Measurements from ENCODE around the gene PTPRF. TPM values are rescaled to one million over a fixed set of nuclear protein-coding genes. Genes with fewer than 3 reads are reported as not detected.

The PTPRF gene
- total RNA-seq, 2 donors from 2014 or later = 0.52 to 5.9 TPM

GRCh38 chr1:43588592-43588991 lies 57.9 kb downstream of the PTPRF start:
- Mint-ChIP-seq H3K27me3 (no peaks in the 10 kb centered on the region), H3K27ac (no peak overlapping the region), H3K36me3 (ENCODE audit: low read depth) (no peaks in the 10 kb centered on the region), H3K4me3 (no peak overlapping the region), H3K4me1 (no peaks in the 10 kb centered on the region)
- no peak for ATAC-seq
- no peaks in the 10 kb centered on the region for H3K9me3 ChIP-seq (ENCODE audit: control insufficient read depth, low read length, poor library complexity, severe bottlenecking)
- DNase-seq = no peak

GRCh38 chr1:43590388-43590925 lies 59.8 kb downstream of the PTPRF start:
- Mint-ChIP-seq H3K27me3 (no peaks in the 10 kb centered on the region), H3K4me1 (no peaks in the 10 kb centered on the region), H3K4me3 (no peak overlapping the region), H3K36me3 (ENCODE audit: low read depth) (no peaks in the 10 kb centered on the region), H3K27ac (no peak overlapping the region)
- H3K9me3 ChIP-seq (ENCODE audit: control insufficient read depth, low read length, poor library complexity, severe bottlenecking) = no peaks in the 10 kb centered on the region
- no peak for ATAC-seq
- no peak for DNase-seq

- no peaks in the 10 kb centered on the region for H3K27me3 Mint-ChIP-seq
- no peaks in the 10 kb centered on the region for H3K9me3 ChIP-seq (ENCODE audit: control insufficient read depth, low read length, poor library complexity, severe bottlenecking)
- H3K27ac Mint-ChIP-seq = no peak overlapping the region
- H3K4me1 Mint-ChIP-seq = no peaks in the 10 kb centered on the region
- no peak overlapping the region for H3K4me3 Mint-ChIP-seq
- ATAC-seq (no peak), DNase-seq (no peak)
- H3K36me3 Mint-ChIP-seq (ENCODE audit: low read depth) = no peaks in the 10 kb centered on the region
Measured at GRCh38 chr1:43591181-43591580, 60.5 kb downstream of the PTPRF start.

- no peak for ATAC-seq
- no peaks in the 10 kb centered on the region for H3K27me3 Mint-ChIP-seq
- no peaks in the 10 kb centered on the region for H3K9me3 ChIP-seq (ENCODE audit: control insufficient read depth, low read length, poor library complexity, severe bottlenecking)
- no peaks in the 10 kb centered on the region for H3K36me3 Mint-ChIP-seq (ENCODE audit: low read depth)
- no peaks in the 10 kb centered on the region for H3K4me1 Mint-ChIP-seq
- no peak overlapping the region for H3K27ac Mint-ChIP-seq
- H3K4me3 Mint-ChIP-seq = no peak overlapping the region
- no peak for DNase-seq
Measured at GRCh38 chr1:43592051-43592665, 61.5 kb downstream of the PTPRF start.

GRCh38 chr1:43592974-43593683 lies 62.4 kb downstream of the PTPRF start:
- DNase-seq (no peak), ATAC-seq (no peak)
- no peaks in the 10 kb centered on the region for H3K4me1 Mint-ChIP-seq
- H3K27ac Mint-ChIP-seq = no peak overlapping the region
- no peaks in the 10 kb centered on the region for H3K36me3 Mint-ChIP-seq (ENCODE audit: low read depth)
- H3K4me3 Mint-ChIP-seq = no peak overlapping the region
- H3K27me3 Mint-ChIP-seq = no peaks in the 10 kb centered on the region
- no peaks in the 10 kb centered on the region for H3K9me3 ChIP-seq (ENCODE audit: control insufficient read depth, low read length, poor library complexity, severe bottlenecking)

- ATAC-seq (no peak), DNase-seq (no peak)
- no peaks in the 10 kb centered on the region for H3K9me3 ChIP-seq (ENCODE audit: control insufficient read depth, low read length, poor library complexity, severe bottlenecking)
- Mint-ChIP-seq H3K27ac (no peak overlapping the region), H3K4me3 (no peak overlapping the region), H3K4me1 (peaks cover 4% of the 10 kb centered on the region), H3K27me3 (no peaks in the 10 kb centered on the region), H3K36me3 (ENCODE audit: low read depth) (no peaks in the 10 kb centered on the region)
Measured at GRCh38 chr1:43596579-43596978, 65.9 kb downstream of the PTPRF start.

- no peaks in the 10 kb centered on the region for H3K9me3 ChIP-seq (ENCODE audit: control insufficient read depth, low read length, poor library complexity, severe bottlenecking)
- DNase-seq = no peak
- H3K27ac Mint-ChIP-seq = no peak overlapping the region
- ATAC-seq = no peak
- peaks cover 4% of the 10 kb centered on the region for H3K4me1 Mint-ChIP-seq
- no peaks in the 10 kb centered on the region for H3K36me3 Mint-ChIP-seq (ENCODE audit: low read depth)
- H3K4me3 Mint-ChIP-seq = no peak overlapping the region
- H3K27me3 Mint-ChIP-seq = no peaks in the 10 kb centered on the region
Measured at GRCh38 chr1:43597028-43597427, 66.3 kb downstream of the PTPRF start.

GRCh38 chr1:43597721-43598120 lies 67.0 kb downstream of the PTPRF start:
- ATAC-seq = no peak
- Mint-ChIP-seq H3K4me1 (peaks cover 6% of the 10 kb centered on the region), H3K27me3 (no peaks in the 10 kb centered on the region), H3K27ac (no peak overlapping the region), H3K4me3 (no peak overlapping the region), H3K36me3 (ENCODE audit: low read depth) (no peaks in the 10 kb centered on the region)
- no peak for DNase-seq
- H3K9me3 ChIP-seq (ENCODE audit: control insufficient read depth, low read length, poor library complexity, severe bottlenecking) = no peaks in the 10 kb centered on the region

- Mint-ChIP-seq H3K4me1 (peaks cover 6% of the 10 kb centered on the region), H3K36me3 (ENCODE audit: low read depth) (no peaks in the 10 kb centered on the region), H3K27me3 (no peaks in the 10 kb centered on the region), H3K27ac (no peak overlapping the region), H3K4me3 (no peak overlapping the region)
- DNase-seq = no peak
- ATAC-seq = no peak
- no peaks in the 10 kb centered on the region for H3K9me3 ChIP-seq (ENCODE audit: control insufficient read depth, low read length, poor library complexity, severe bottlenecking)
Measured at GRCh38 chr1:43598622-43599021, 67.9 kb downstream of the PTPRF start.

GRCh38 chr1:43600033-43601020 lies 69.6 kb downstream of the PTPRF start:
- H3K9me3 ChIP-seq (ENCODE audit: control insufficient read depth, low read length, poor library complexity, severe bottlenecking) = no peaks in the 10 kb centered on the region
- DNase-seq (no peak), ATAC-seq (no peak)
- Mint-ChIP-seq H3K4me1 (peaks cover 6% of the 10 kb centered on the region), H3K27ac (no peak overlapping the region), H3K4me3 (no peak overlapping the region), H3K27me3 (no peaks in the 10 kb centered on the region), H3K36me3 (ENCODE audit: low read depth) (no peaks in the 10 kb centered on the region)

GRCh38 chr1:43602990-43603389 lies 72.3 kb downstream of the PTPRF start:
- Mint-ChIP-seq H3K27me3 (no peaks in the 10 kb centered on the region), H3K27ac (no peak overlapping the region), H3K4me3 (no peak overlapping the region), H3K36me3 (ENCODE audit: low read depth) (no peaks in the 10 kb centered on the region), H3K4me1 (peaks cover 6% of the 10 kb centered on the region)
- H3K9me3 ChIP-seq (ENCODE audit: control insufficient read depth, low read length, poor library complexity, severe bottlenecking) = no peaks in the 10 kb centered on the region
- DNase-seq (no peak), ATAC-seq (no peak)

- H3K27ac Mint-ChIP-seq = no peak overlapping the region
- no peak overlapping the region for H3K4me3 Mint-ChIP-seq
- no peaks in the 10 kb centered on the region for H3K36me3 Mint-ChIP-seq (ENCODE audit: low read depth)
- ATAC-seq (no peak), DNase-seq (no peak)
- H3K9me3 ChIP-seq (ENCODE audit: control insufficient read depth, low read length, poor library complexity, severe bottlenecking) = no peaks in the 10 kb centered on the region
- H3K4me1 Mint-ChIP-seq = peaks cover 6% of the 10 kb centered on the region
- H3K27me3 Mint-ChIP-seq = no peaks in the 10 kb centered on the region
Measured at GRCh38 chr1:43604192-43604591, 73.5 kb downstream of the PTPRF start.

GRCh38 chr1:43605157-43605556 lies 74.5 kb downstream of the PTPRF start:
- Mint-ChIP-seq H3K4me1 (peaks cover 6% of the 10 kb centered on the region), H3K36me3 (ENCODE audit: low read depth) (no peaks in the 10 kb centered on the region), H3K4me3 (no peak overlapping the region), H3K27me3 (peaks cover 10% of the 10 kb centered on the region), H3K27ac (no peak overlapping the region)
- ATAC-seq (no peak), DNase-seq (no peak)
- no peaks in the 10 kb centered on the region for H3K9me3 ChIP-seq (ENCODE audit: control insufficient read depth, low read length, poor library complexity, severe bottlenecking)

Measured in T-helper 17 cell (primary cell).